H9 (cell line): ENCODE measurements around the gene PDE3A. TPM values are rescaled to one million over a fixed set of nuclear protein-coding genes. Genes with fewer than 3 reads are reported as not detected.

Source experiments
- DNase-seq: peaks from one replicate; pipeline ENCODE4 v3.0.0-alpha.2; 2017
- H2AFZ ChIP-seq: one replicate; pipeline ENCODE4 v1.6.1; 2013; ENCODE audit warnings: mild to moderate bottlenecking, low read length, control low read depth, moderate library complexity
- H2AK5ac ChIP-seq: 2 replicates; pipeline ENCODE4 v1.6.1; 2013; ENCODE audit warnings: low read length, control low read depth, mixed read lengths; ENCODE audit not compliant: insufficient read length
- H2BK120ac ChIP-seq: one replicate; pipeline ENCODE4 v1.6.1; 2013; ENCODE audit warnings: low read depth, mild to moderate bottlenecking, low read length, control low read depth, inconsistent platforms; ENCODE audit not compliant: poor library complexity, severe bottlenecking
- H2BK12ac ChIP-seq: 2 replicates; pipeline ENCODE4 v1.6.1; 2013; ENCODE audit warnings: low read length, control low read depth, mixed read lengths, low read depth; ENCODE audit not compliant: insufficient read length
- H2BK15ac ChIP-seq: 2 replicates; pipeline ENCODE4 v1.6.1; 2013; ENCODE audit warnings: low read depth, low read length, control low read depth
- H2BK20ac ChIP-seq: one replicate; pipeline ENCODE4 v1.6.1; 2013; ENCODE audit warnings: low read depth, mild to moderate bottlenecking, low read length, control low read depth, inconsistent platforms; ENCODE audit not compliant: poor library complexity, severe bottlenecking
- H2BK5ac ChIP-seq: 2 replicates; pipeline ENCODE4 v1.6.1; 2013; ENCODE audit warnings: low read length, control low read depth, mixed read lengths; ENCODE audit not compliant: insufficient read length
- H3K14ac ChIP-seq: 2 replicates; pipeline ENCODE4 v1.6.1; 2013; ENCODE audit warnings: low read length, control low read depth; ENCODE audit not compliant: insufficient read depth
- H3K18ac ChIP-seq: 2 replicates; pipeline ENCODE4 v1.6.1; 2013; ENCODE audit warnings: low read depth, mild to moderate bottlenecking, mixed read lengths, low read length, control low read depth; ENCODE audit not compliant: insufficient read length
- H3K23ac ChIP-seq: 2 replicates; pipeline ENCODE4 v1.6.1; 2013; ENCODE audit warnings: low read length, control low read depth, mixed read lengths, low read depth; ENCODE audit not compliant: insufficient read length
- H3K23me2 ChIP-seq: 2 replicates; pipeline ENCODE4 v1.6.1; 2013; ENCODE audit warnings: low read depth, mild to moderate bottlenecking, mixed read lengths, low read length, control low read depth; ENCODE audit not compliant: insufficient read length, poor library complexity, severe bottlenecking
- H3K27ac ChIP-seq: 2 replicates; pipeline ENCODE4 v1.5.1; 2013; ENCODE audit warnings: low read length, control low read depth, mixed read lengths, low read depth; ENCODE audit not compliant: insufficient read length
- H3K27me3 ChIP-seq: 2 replicates; pipeline ENCODE4 v1.6.1; 2013; ENCODE audit warnings: low read length, control low read depth, inconsistent platforms; ENCODE audit not compliant: insufficient read depth
- H3K4ac ChIP-seq: 2 replicates; pipeline ENCODE4 v1.6.1; 2013; ENCODE audit warnings: low read depth, mild to moderate bottlenecking, control low read depth, inconsistent platforms, low read length, moderate library complexity
- H3K4me1 ChIP-seq: 2 replicates; pipeline ENCODE4 v1.6.1; 2013; ENCODE audit warnings: low read length, control low read depth, inconsistent platforms; ENCODE audit not compliant: insufficient read depth
- H3K4me2 ChIP-seq: 2 replicates; pipeline ENCODE4 v1.6.1; 2013; ENCODE audit warnings: low read length, control low read depth, mixed read lengths; ENCODE audit not compliant: insufficient read length, insufficient read depth
- H3K56ac ChIP-seq: 2 replicates; pipeline ENCODE4 v1.6.1; 2013; ENCODE audit warnings: low read depth, mild to moderate bottlenecking, mixed read lengths, low read length, control low read depth; ENCODE audit not compliant: insufficient read length
- H3K79me1 ChIP-seq: 2 replicates; pipeline ENCODE4 v1.6.1; 2013; ENCODE audit warnings: low read depth, mild to moderate bottlenecking, moderate library complexity, low read length, control low read depth, inconsistent platforms; ENCODE audit not compliant: insufficient read depth, poor library complexity, severe bottlenecking
- H3K79me2 ChIP-seq: 2 replicates; pipeline ENCODE4 v1.6.1; 2013; ENCODE audit warnings: low read length, control low read depth, inconsistent platforms; ENCODE audit not compliant: insufficient read depth
- H3K9ac ChIP-seq: 2 replicates; pipeline ENCODE4 v1.6.1; 2013; ENCODE audit warnings: low read length, control low read depth, mixed read lengths; ENCODE audit not compliant: insufficient read length; ENCODE audit errors: extremely low read depth
- H3K9me3 ChIP-seq: one replicate; pipeline ENCODE4 v1.6.1; 2013; ENCODE audit warnings: low read depth, low read length, inconsistent platforms; ENCODE audit not compliant: control insufficient read depth
- H3T11ph ChIP-seq: one replicate; pipeline ENCODE4 v1.6.1; 2013; ENCODE audit warnings: mild to moderate bottlenecking, low read length, control low read depth, inconsistent platforms
- H4K20me1 ChIP-seq: one replicate; pipeline ENCODE4 v1.6.1; 2013; ENCODE audit not compliant: control insufficient read depth, insufficient read length, insufficient read depth
- H4K5ac ChIP-seq: 2 replicates; pipeline ENCODE4 v1.6.1; 2013; ENCODE audit warnings: low read depth, mild to moderate bottlenecking, mixed read lengths, low read length, control low read depth; ENCODE audit not compliant: insufficient read length
- H4K8ac ChIP-seq: replicated peaks from 2 replicates; pipeline ENCODE4 v1.6.1; 2013; ENCODE audit warnings: low read length, control low read depth, mixed read lengths, low read depth; ENCODE audit not compliant: insufficient read length
- H4K91ac ChIP-seq: 2 replicates; pipeline ENCODE4 v1.6.1; 2013; ENCODE audit warnings: low read depth, mild to moderate bottlenecking, moderate library complexity, mixed read lengths, low read length, control low read depth; ENCODE audit not compliant: insufficient read length
- H3K27ac Mint-ChIP-seq, 3 experiments: 2 replicates in 2 of 3; 3 replicates in 1 of 3; pipeline ENCODE4 v1.8.0; 2020 to 2021; ENCODE audit warnings: mixed read lengths in 3 of 3, mild to moderate bottlenecking in 1 of 3, moderate library complexity in 1 of 3
- H3K27me3 Mint-ChIP-seq: 2 replicates; pipeline ENCODE4 v1.8.0; 2021; ENCODE audit warnings: low read depth, mild to moderate bottlenecking, moderate library complexity, mixed read lengths
- H3K36me3 Mint-ChIP-seq, 3 experiments: 2 replicates in 2 of 3; 3 replicates in 1 of 3; pipeline ENCODE4 v1.8.0; 2020 to 2021; ENCODE audit warnings: low read depth in 3 of 3, mixed read lengths in 3 of 3; ENCODE audit not compliant: insufficient read depth in 1 of 3
- H3K4me1 Mint-ChIP-seq, 2 experiments: 2 replicates each; pipeline ENCODE4 v1.8.0; 2020; ENCODE audit warnings: mixed read lengths in 2 of 2
- H3K4me3 Mint-ChIP-seq, 2 experiments: 2 replicates in 1 of 2; 3 replicates in 1 of 2; pipeline ENCODE4 v1.8.0; 2020 to 2021; ENCODE audit warnings: mild to moderate bottlenecking in 2 of 2, mixed read lengths in 2 of 2, moderate library complexity in 1 of 2
- H3K9me3 Mint-ChIP-seq, 2 experiments: 2 replicates in 1 of 2; 3 replicates in 1 of 2; pipeline ENCODE4 v1.8.0; 2020; ENCODE audit warnings: mild to moderate bottlenecking in 2 of 2, mixed read lengths in 2 of 2, moderate library complexity in 1 of 2
- CTCF ChIP-seq: fragments of 200-600 bp; sonication (generic); conservative IDR thresholded peaks from 3 replicates; pipeline ENCODE4 v1.8.0; 2021; ENCODE audit warnings: antibody characterized with exemption, mild to moderate bottlenecking
- WGBS: extraction: QIAGEN DNeasy Blood & Tissue Kit; methylation state at CpG from one replicate; pipeline ENCODE4 v1.1.7; 2013; ENCODE audit warnings: missing lambda C conversion rate, low lambda C conversion rate, mixed read lengths; ENCODE audit not compliant: insufficient read length; ENCODE audit errors: extremely low coverage; 5-methylcytosine and 5-hydroxymethylcytosine counted together
- total RNA-seq: library from RNA; stranded (reverse); gene quantifications from 2 replicates; pipeline ENCODE4 v1.2.1, GENCODE V29; 2021

The PDE3A gene
- total RNA-seq, 1 experiment from 2014 or later, result 3.0 TPM

- Histone ChIP-seq H3K27me3 (no peaks in the 10 kb centered on the region), H2AK5ac (no peak overlapping the region), H4K8ac (no peak overlapping the region), H2AFZ (peak overlapping the region; percentile 52), H3K56ac (no peak overlapping the region), H3K4me1 (peaks cover 9% of the 10 kb centered on the region; the same call in 1 of the 2 replicates), H4K5ac (no peak overlapping the region), H3K79me1 (no peaks in the 10 kb centered on the region), H3K14ac (no peak overlapping the region), H3K27ac (no peak overlapping the region), H2BK5ac (no peak overlapping the region), H3T11ph (no peak overlapping the region), H2BK15ac (no peak overlapping the region), H3K4ac (no peak overlapping the region), H3K18ac (no peak overlapping the region), H2BK120ac (no peak overlapping the region), H3K79me2 (no peaks in the 10 kb centered on the region), H3K4me2 (no peak overlapping the region), H4K20me1 (no peaks in the 10 kb centered on the region), H4K91ac (no peak overlapping the region), H2BK20ac (no peak overlapping the region), H3K23ac (no peak overlapping the region), H3K23me2 (no peaks in the 10 kb centered on the region), H3K9me3 (no peaks in the 10 kb centered on the region), H3K9ac (no peak overlapping the region), H2BK12ac (no peak overlapping the region)
- Mint-ChIP-seq H3K27me3 (no peaks in the 10 kb centered on the region), H3K36me3 (no peaks in the 10 kb centered on the region), H3K27ac (peak overlapping the region in 2 of 3 experiments; percentile 71 to 89; a peak in 5 of 7 replicates), H3K9me3 (no peaks in the 10 kb centered on the region), H3K4me1 (peaks cover 27 to 33% of the 10 kb centered on the region in 2 experiments), H3K4me3 (no peak overlapping the region; a peak in 1 of 5 replicates)
- WGBS, result no CpG with 5 or more reads among the region's 6 CpGs
- no peak for TF ChIP-seq CTCF
- DNase-seq, result no peak
Observed at GRCh38 chr12:20629414-20630156, 261.2 kb downstream of the PDE3A start.
